ENCODE measurements around the gene TRIM44. TPM values are rescaled to one million over a fixed set of nuclear protein-coding genes. Genes with fewer than 3 reads are reported as not detected.

Gene TRIM44
- total RNA-seq, 5 donors from 2014 or later (not counting 1 experiment from before 2014, with no cell fraction given): 39.8 to 58.4 (median 51.7) TPM

- Mint-ChIP-seq H3K9me3 (no peaks in the 10 kb centered on the region), H3K4me1 (no peaks in the 10 kb centered on the region), H3K4me3 (no peak overlapping the region), H3K27ac (no peak overlapping the region), H3K36me3 (no peaks in the 10 kb centered on the region), H3K27me3 (peaks cover 9 to 18% of the 10 kb centered on the region in 2 donors)
- POLR2A ChIA-PET: no interaction called here
- WGBS (ENCODE audit: insufficient coverage): 75% methylated on average over 2 of the region's 6 CpGs
- no peaks in the 10 kb centered on the region for H3K4me1 ChIP-seq (ENCODE audit: control insufficient read depth in 1 of 2, extremely low read depth in 1 of 2, insufficient read depth in 2 of 2, low read length in 2 of 2)
- H3K36me3 ChIP-seq (ENCODE audit: control insufficient read depth in 2 of 2, extremely low read depth in 1 of 2, insufficient read depth in 1 of 2, low read length in 1 of 2): no peaks in the 10 kb centered on the region
- CTCF ChIA-PET: interaction anchor here in 1 of 2 donors (0.6 kb wide), 1 partner anchor 461 kb away, joined by 3 read pairs; no protein-coding TSS in a partner anchor
- no peak overlapping the region for H3K27ac ChIP-seq (ENCODE audit: low read length)
- ATAC-seq (replicated peaks in 1 of 4) (no peak), DNase-seq (no peak)
- H3K9me3 ChIP-seq: no peaks in the 10 kb centered on the region
- no peaks in the 10 kb centered on the region for H3K27me3 ChIP-seq (replicated peaks in 1 of 2; ENCODE audit: control insufficient read depth in 2 of 2, extremely low read depth in 1 of 2, insufficient read depth in 2 of 2, low read length in 1 of 2)
- no peak overlapping the region for H3K4me3 ChIP-seq (ENCODE audit: control insufficient read depth in 1 of 2, extremely low read depth in 1 of 2, low read length in 1 of 2)
Measured at GRCh38 chr11:35641171-35641897, 21.2 kb upstream of the TRIM44 start.

GRCh38 chr11:35641964-35642363, 20.6 kb upstream of the TRIM44 start:
- POLR2A ChIA-PET: no interaction called here
- no peaks in the 10 kb centered on the region for H3K27me3 ChIP-seq (replicated peaks in 1 of 2; ENCODE audit: control insufficient read depth in 2 of 2, extremely low read depth in 1 of 2, insufficient read depth in 2 of 2, low read length in 1 of 2)
- H3K9me3 ChIP-seq: no peaks in the 10 kb centered on the region
- Mint-ChIP-seq H3K27ac (no peak overlapping the region), H3K4me3 (no peak overlapping the region), H3K27me3 (peaks cover 9 to 18% of the 10 kb centered on the region in 2 donors), H3K4me1 (no peaks in the 10 kb centered on the region), H3K36me3 (no peaks in the 10 kb centered on the region), H3K9me3 (no peaks in the 10 kb centered on the region)
- CTCF ChIA-PET: no interaction called here
- no CpG with 5 or more reads among the region's 3 CpGs for WGBS (ENCODE audit: insufficient coverage)
- H3K27ac ChIP-seq (ENCODE audit: low read length): no peak overlapping the region
- H3K36me3 ChIP-seq (ENCODE audit: control insufficient read depth in 2 of 2, extremely low read depth in 1 of 2, insufficient read depth in 1 of 2, low read length in 1 of 2): no peaks in the 10 kb centered on the region
- no peak overlapping the region for H3K4me3 ChIP-seq (ENCODE audit: control insufficient read depth in 1 of 2, extremely low read depth in 1 of 2, low read length in 1 of 2)
- ATAC-seq (replicated peaks in 1 of 4): no peak
- no peak for DNase-seq
- no peaks in the 10 kb centered on the region for H3K4me1 ChIP-seq (ENCODE audit: control insufficient read depth in 1 of 2, extremely low read depth in 1 of 2, insufficient read depth in 2 of 2, low read length in 2 of 2)

GRCh38 chr11:35647421-35648093, 15.0 kb upstream of the TRIM44 start:
- H3K4me3 ChIP-seq (ENCODE audit: control insufficient read depth in 1 of 2, extremely low read depth in 1 of 2, low read length in 1 of 2): no peak overlapping the region
- H3K27ac ChIP-seq (ENCODE audit: low read length): no peak overlapping the region
- H3K27me3 ChIP-seq (replicated peaks in 1 of 2; ENCODE audit: control insufficient read depth in 2 of 2, extremely low read depth in 1 of 2, insufficient read depth in 2 of 2, low read length in 1 of 2): peaks cover 0 to 3% of the 10 kb centered on the region in 2 experiments
- H3K27ac Mint-ChIP-seq: no peak overlapping the region
- ChIA-PET CTCF (no interaction called here), POLR2A (no interaction called here)
- H3K4me3 Mint-ChIP-seq: no peak overlapping the region
- DNase-seq (no peak), ATAC-seq (replicated peaks in 1 of 4) (no peak)
- H3K9me3 Mint-ChIP-seq: no peaks in the 10 kb centered on the region
- H3K36me3 Mint-ChIP-seq: no peaks in the 10 kb centered on the region
- no peaks in the 10 kb centered on the region for H3K36me3 ChIP-seq (ENCODE audit: control insufficient read depth in 2 of 2, extremely low read depth in 1 of 2, insufficient read depth in 1 of 2, low read length in 1 of 2)
- 0% methylated on average over 1 of the region's 8 CpGs for WGBS (ENCODE audit: insufficient coverage)
- H3K9me3 ChIP-seq: no peaks in the 10 kb centered on the region
- peaks cover 21 to 33% of the 10 kb centered on the region in 2 donors for H3K27me3 Mint-ChIP-seq
- no peaks in the 10 kb centered on the region for H3K4me1 ChIP-seq (ENCODE audit: control insufficient read depth in 1 of 2, extremely low read depth in 1 of 2, insufficient read depth in 2 of 2, low read length in 2 of 2)
- no peaks in the 10 kb centered on the region for H3K4me1 Mint-ChIP-seq

- Histone ChIP-seq H3K27ac (ENCODE audit: low read length) (no peak overlapping the region), H3K4me1 (ENCODE audit: control insufficient read depth in 1 of 2, extremely low read depth in 1 of 2, insufficient read depth in 2 of 2, low read length in 2 of 2) (no peaks in the 10 kb centered on the region), H3K36me3 (ENCODE audit: control insufficient read depth in 2 of 2, extremely low read depth in 1 of 2, insufficient read depth in 1 of 2, low read length in 1 of 2) (no peaks in the 10 kb centered on the region), H3K4me3 (ENCODE audit: control insufficient read depth in 1 of 2, extremely low read depth in 1 of 2, low read length in 1 of 2) (no peak overlapping the region), H3K27me3 (replicated peaks in 1 of 2; ENCODE audit: control insufficient read depth in 2 of 2, extremely low read depth in 1 of 2, insufficient read depth in 2 of 2, low read length in 1 of 2) (peaks cover 0 to 6% of the 10 kb centered on the region in 2 experiments), H3K9me3 (no peaks in the 10 kb centered on the region)
- CTCF ChIA-PET: interaction anchor here in 1 of 2 donors (0.6 kb wide), 1 partner anchor 10 kb away, joined by 5 read pairs; no protein-coding TSS in a partner anchor
- Mint-ChIP-seq H3K27ac (no peak overlapping the region), H3K9me3 (no peaks in the 10 kb centered on the region), H3K4me3 (no peak overlapping the region), H3K36me3 (no peaks in the 10 kb centered on the region), H3K27me3 (peaks cover 34 to 50% of the 10 kb centered on the region in 2 donors), H3K4me1 (no peaks in the 10 kb centered on the region)
- DNase-seq: no peak
- POLR2A ChIA-PET: no interaction called here
- WGBS (ENCODE audit: insufficient coverage): 60% methylated on average over 1 of the region's 1 CpG
- no peak for ATAC-seq (replicated peaks in 1 of 4)
Measured at GRCh38 chr11:35650006-35650405, 12.6 kb upstream of the TRIM44 start.

GRCh38 chr11:35650467-35650866, 12.1 kb upstream of the TRIM44 start:
- 100% methylated on average over 3 of the region's 4 CpGs for WGBS (ENCODE audit: insufficient coverage)
- no peak overlapping the region for H3K27ac ChIP-seq (ENCODE audit: low read length)
- H3K4me1 Mint-ChIP-seq: no peaks in the 10 kb centered on the region
- H3K4me3 Mint-ChIP-seq: no peak overlapping the region
- no peaks in the 10 kb centered on the region for H3K36me3 Mint-ChIP-seq
- DNase-seq (no peak), ATAC-seq (replicated peaks in 1 of 4) (no peak)
- ChIA-PET CTCF (no interaction called here), POLR2A (no interaction called here)
- H3K4me1 ChIP-seq (ENCODE audit: control insufficient read depth in 1 of 2, extremely low read depth in 1 of 2, insufficient read depth in 2 of 2, low read length in 2 of 2): no peaks in the 10 kb centered on the region
- no peaks in the 10 kb centered on the region for H3K9me3 Mint-ChIP-seq
- peaks cover 0 to 6% of the 10 kb centered on the region in 2 experiments for H3K27me3 ChIP-seq (replicated peaks in 1 of 2; ENCODE audit: control insufficient read depth in 2 of 2, extremely low read depth in 1 of 2, insufficient read depth in 2 of 2, low read length in 1 of 2)
- no peaks in the 10 kb centered on the region for H3K36me3 ChIP-seq (ENCODE audit: control insufficient read depth in 2 of 2, extremely low read depth in 1 of 2, insufficient read depth in 1 of 2, low read length in 1 of 2)
- H3K27me3 Mint-ChIP-seq: peaks cover 39 to 55% of the 10 kb centered on the region in 2 donors
- H3K27ac Mint-ChIP-seq: no peak overlapping the region
- H3K4me3 ChIP-seq (ENCODE audit: control insufficient read depth in 1 of 2, extremely low read depth in 1 of 2, low read length in 1 of 2): no peak overlapping the region
- no peaks in the 10 kb centered on the region for H3K9me3 ChIP-seq

- H3K27ac ChIP-seq (ENCODE audit: low read length): no peak overlapping the region
- no peaks in the 10 kb centered on the region for H3K4me1 Mint-ChIP-seq
- CTCF ChIA-PET: no interaction called here
Measured at GRCh38 chr11:35651263-35651662, 11.3 kb upstream of the TRIM44 start.

More at GRCh38 chr11:35651263-35651662, 11.3 kb upstream of the TRIM44 start:
- WGBS (ENCODE audit: insufficient coverage): no CpG with 5 or more reads among the region's 3 CpGs
- no peak overlapping the region for H3K4me3 Mint-ChIP-seq
- Histone ChIP-seq H3K4me1 (ENCODE audit: control insufficient read depth in 1 of 2, extremely low read depth in 1 of 2, insufficient read depth in 2 of 2, low read length in 2 of 2) (no peaks in the 10 kb centered on the region), H3K36me3 (ENCODE audit: control insufficient read depth in 2 of 2, extremely low read depth in 1 of 2, insufficient read depth in 1 of 2, low read length in 1 of 2) (no peaks in the 10 kb centered on the region), H3K9me3 (no peaks in the 10 kb centered on the region), H3K4me3 (ENCODE audit: control insufficient read depth in 1 of 2, extremely low read depth in 1 of 2, low read length in 1 of 2) (no peak overlapping the region), H3K27me3 (replicated peaks in 1 of 2; ENCODE audit: control insufficient read depth in 2 of 2, extremely low read depth in 1 of 2, insufficient read depth in 2 of 2, low read length in 1 of 2) (peaks cover 0 to 10% of the 10 kb centered on the region in 2 experiments)
- H3K9me3 Mint-ChIP-seq: no peaks in the 10 kb centered on the region
- H3K27ac Mint-ChIP-seq: no peak overlapping the region
- POLR2A ChIA-PET: no interaction called here
- peaks cover 47 to 59% of the 10 kb centered on the region in 2 donors for H3K27me3 Mint-ChIP-seq
- no peaks in the 10 kb centered on the region for H3K36me3 Mint-ChIP-seq
- ATAC-seq (replicated peaks in 1 of 4) (no peak), DNase-seq (no peak)

Measured in T-cell (primary cell).